Suprapubic skin (tissue), 4 donors: ENCODE data around the gene NOTCH2. TPM values are rescaled to one million over a fixed set of nuclear protein-coding genes. Genes with fewer than 3 reads are reported as not detected.
"Not testable (repeated sequence)": the region's sequence is repeated elsewhere in the genome, so short reads cannot be mapped to it uniquely, and the experiment has no call there.

Source experiments
- DNase-seq, 2 donors: peaks; one replicate each; pipeline ENCODE4 v3.0.0-alpha.2; 2019; ENCODE audit warnings: low spot score in 2 of 2
- H3K27ac ChIP-seq: fragments of 200-600 bp; sonication (generic); one replicate; pipeline ENCODE4 v1.5.1; 2019
- H3K27me3 ChIP-seq: fragments of 200-600 bp; sonication (generic); one replicate; pipeline ENCODE4 v1.5.1; 2019
- H3K36me3 ChIP-seq: fragments of 200-600 bp; sonication (generic); one replicate; pipeline ENCODE4 v1.5.1; 2019
- H3K4me1 ChIP-seq: fragments of 200-600 bp; sonication (generic); one replicate; pipeline ENCODE4 v1.5.1; 2019
- H3K4me3 ChIP-seq: fragments of 200-600 bp; sonication (generic); one replicate; pipeline ENCODE4 v1.5.1; 2019; ENCODE audit warnings: mild to moderate bottlenecking
- H3K9me3 ChIP-seq: fragments of 200-600 bp; sonication (generic); one replicate; pipeline ENCODE4 v1.5.1; 2019
- WGBS: methylation state at CpG from one replicate; pipeline ENCODE4 v1.1.5; 2018; 5-methylcytosine and 5-hydroxymethylcytosine counted together
- total RNA-seq, 4 donors: library from RNA; depleted of rRNA; stranded (reverse); fragments of >200 nt; gene quantifications; one replicate each; pipeline ENCODE4 v1.1.0, GENCODE V29; 2016

NOTCH2 gene
- total RNA-seq, 4 donors from 2014 or later: 120 to 167 (median 154) TPM

DNA sequence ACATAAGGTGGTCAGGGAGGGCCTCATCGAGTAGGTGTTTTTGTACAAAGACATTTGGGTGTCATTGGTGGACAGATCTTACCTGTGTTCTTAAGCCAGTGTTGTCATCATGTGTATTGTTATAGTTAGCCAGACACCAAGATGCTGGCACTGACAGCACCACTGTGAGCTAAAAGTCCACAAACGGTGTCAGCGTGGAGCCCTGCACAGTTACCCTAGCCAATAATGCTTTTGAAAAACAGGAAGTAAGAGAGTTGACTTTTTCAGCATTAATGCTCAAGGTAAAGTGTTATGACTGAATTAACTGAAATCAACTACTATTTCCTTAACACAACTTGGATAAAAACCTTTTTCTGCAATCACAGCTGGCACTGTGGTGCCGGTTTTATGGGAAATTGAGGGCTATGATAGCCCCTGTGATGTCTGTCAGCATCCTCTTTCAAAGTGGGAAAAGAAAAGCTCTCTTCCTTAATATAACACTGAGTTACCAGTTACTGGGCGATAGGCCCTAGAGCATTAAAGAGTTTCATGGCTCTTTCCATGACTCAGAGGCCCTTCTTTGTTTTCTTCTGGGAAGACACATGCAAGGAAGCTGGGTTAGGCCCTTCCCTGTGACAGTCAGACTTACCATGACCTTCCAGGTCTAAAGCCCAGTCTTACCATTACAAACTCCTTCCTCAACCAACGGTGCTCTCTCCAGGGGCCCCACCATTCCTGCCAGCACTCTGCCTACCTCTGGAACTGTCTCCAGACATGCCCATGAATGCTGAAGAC is 29.7 kb upstream of the NOTCH2 start:
- H3K36me3 ChIP-seq, H3K27me3 ChIP-seq, H3K27ac ChIP-seq, DNase-seq, H3K4me1 ChIP-seq, H3K4me3 ChIP-seq, H3K9me3 ChIP-seq: not testable (repeated sequence)
- 75% methylated on average over 1 of the region's 6 CpGs for WGBS

DNA sequence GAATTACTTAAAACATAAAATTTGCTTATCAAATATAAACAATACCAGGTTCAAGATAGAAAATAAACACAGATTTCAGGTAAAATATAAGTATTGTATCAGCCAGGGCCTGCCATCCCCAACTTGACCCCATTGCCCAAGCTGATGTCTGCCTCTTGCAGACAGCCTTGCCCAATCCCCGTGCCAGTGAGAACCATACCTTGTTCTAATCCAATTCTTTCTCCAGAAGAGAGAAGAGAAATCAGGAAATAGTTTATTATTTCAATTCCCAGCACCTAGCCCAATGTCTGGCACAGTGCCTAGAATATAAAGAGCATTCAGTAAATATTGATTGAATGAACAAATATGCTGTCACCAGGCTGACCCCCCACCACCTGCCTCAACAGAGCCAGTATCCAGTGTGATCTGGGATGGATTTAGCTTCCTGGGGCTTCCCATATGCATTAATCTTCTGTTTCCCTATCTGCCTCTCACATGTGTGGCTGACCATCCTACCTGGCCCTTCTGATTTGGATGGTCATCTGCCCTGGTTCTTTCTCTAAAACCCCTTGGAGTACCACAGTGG is 27.6 kb upstream of the NOTCH2 start:
- not testable (repeated sequence) for H3K36me3 ChIP-seq, DNase-seq, H3K9me3 ChIP-seq, H3K4me3 ChIP-seq, H3K27me3 ChIP-seq, H3K27ac ChIP-seq, H3K4me1 ChIP-seq
- WGBS: no CpG with 5 or more reads among the region's 1 CpG

DNA sequence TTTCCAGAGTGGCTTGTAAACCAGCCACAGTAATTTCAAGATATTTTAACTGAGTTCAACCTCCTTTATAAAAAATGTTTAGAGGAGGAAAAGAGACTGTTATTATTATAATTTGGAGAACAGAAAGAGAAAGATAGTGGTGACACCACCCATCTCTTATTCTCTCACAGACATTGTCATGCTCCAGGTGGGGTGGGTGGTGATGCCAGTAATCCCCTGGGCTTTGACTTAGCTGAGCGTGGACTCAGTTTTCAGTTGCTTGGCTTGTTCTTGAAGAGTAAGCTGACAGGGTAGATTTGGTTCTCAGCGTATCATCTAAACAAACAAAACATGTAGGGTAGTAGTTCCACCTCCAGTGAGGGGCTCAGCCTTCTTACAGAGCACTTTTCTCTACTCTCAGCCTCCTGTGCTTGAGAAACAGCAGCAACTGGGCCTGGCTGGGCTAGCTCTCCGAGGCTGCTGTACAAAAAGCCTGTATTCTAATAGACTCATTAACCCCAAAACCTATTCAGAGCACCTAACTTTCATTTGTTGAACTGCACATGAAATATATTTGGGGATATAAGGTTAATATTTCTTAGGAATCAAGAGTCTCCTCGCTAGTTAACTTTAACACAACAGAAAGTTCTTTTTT is 24.2 kb upstream of the NOTCH2 start:
- not testable (repeated sequence) for H3K4me1 ChIP-seq, H3K27ac ChIP-seq, H3K4me3 ChIP-seq, H3K27me3 ChIP-seq, H3K36me3 ChIP-seq, DNase-seq, H3K9me3 ChIP-seq
- WGBS: 90% methylated on average over 1 of the region's 4 CpGs

DNA sequence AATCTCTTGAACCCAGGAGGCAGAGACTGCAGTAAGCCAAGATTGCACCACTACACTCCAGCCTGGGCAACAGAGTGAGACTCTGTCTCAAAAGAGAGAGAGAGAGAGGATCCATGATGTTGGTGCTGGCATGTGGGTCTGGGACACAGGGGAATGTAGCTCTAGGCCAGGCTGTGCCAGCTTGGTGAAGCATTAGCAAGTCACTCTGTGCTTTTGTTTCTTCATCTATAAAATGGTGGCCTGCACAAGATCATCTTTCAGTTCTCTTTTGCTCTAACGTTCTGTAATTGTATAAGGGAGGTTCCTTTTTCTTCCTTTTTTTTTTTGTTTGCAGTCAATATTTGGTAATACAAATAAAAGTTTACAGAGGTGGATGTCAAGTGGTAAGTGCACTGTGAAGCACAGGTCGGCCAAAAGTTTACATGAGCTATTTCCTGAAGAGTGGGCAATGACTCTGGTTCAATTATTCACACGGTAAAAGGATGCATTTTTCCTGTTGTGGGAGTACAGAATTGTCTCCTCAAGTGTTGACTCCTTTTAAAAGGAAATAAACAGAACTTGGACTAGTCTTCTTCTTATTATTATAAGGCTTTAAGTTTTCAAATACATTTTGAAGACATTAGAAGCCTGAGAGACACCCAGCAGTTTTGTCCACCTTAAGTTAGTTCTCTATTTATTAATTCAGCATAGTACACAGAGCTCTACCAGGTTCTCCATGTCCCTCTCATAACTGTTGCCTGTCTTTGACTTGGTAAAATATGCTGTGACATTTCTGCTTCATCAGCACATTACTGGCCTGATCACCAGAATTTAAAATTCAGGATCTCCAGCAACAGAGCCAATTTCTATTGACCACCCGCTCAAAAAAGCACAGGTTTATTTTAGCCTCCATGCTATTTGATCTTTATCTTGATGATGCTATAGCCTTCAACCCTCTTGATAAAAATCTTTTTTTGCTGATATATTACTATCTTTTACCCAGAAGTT is 23.1 kb upstream of the NOTCH2 start:
- H3K27me3 ChIP-seq, DNase-seq, H3K9me3 ChIP-seq, H3K4me3 ChIP-seq, H3K4me1 ChIP-seq, H3K36me3 ChIP-seq, H3K27ac ChIP-seq: not testable (repeated sequence)
- 69% methylated on average over 4 of the region's 4 CpGs for WGBS

DNA sequence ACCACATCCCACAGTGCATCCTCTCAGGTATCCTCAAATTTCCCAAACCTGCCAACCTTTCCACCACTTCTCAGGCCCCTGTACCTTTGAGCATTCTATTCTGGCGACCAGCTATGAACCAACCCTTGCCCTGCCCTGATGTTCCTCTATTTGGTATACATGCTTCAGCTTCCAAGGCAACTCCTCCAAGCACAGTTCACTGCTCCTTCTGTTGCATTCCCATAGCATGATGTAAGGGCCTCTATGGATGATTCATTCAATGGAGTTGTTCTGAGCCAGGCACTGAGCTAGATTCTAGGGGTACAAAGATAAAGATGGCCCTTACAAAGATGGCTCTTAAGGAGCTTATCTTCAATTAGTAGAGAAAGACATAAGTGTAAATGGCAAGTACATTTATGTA is 21.4 kb upstream of the NOTCH2 start:
- no CpG with 5 or more reads among the region's 1 CpG for WGBS
- not testable (repeated sequence) for H3K4me3 ChIP-seq, H3K4me1 ChIP-seq, H3K27me3 ChIP-seq, H3K27ac ChIP-seq, DNase-seq, H3K36me3 ChIP-seq, H3K9me3 ChIP-seq

DNA sequence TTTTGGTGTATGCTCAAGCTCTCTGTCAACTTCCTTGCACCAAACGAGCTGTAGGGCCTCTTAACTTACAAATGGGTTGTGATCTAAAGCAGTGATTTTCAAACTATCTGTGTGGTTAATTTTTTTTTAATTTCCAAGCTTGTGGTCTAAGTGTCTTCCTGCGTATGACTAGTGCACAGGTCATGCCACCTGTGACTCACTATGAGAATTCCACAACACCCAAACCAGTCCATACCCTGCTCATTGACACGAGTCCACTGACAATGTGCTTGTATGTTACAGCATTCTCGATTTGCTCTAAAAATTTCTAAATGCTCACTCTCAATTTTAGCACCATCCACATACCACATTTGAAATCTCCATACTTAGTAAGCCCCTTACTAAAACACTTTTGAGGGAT is 18.5 kb upstream of the NOTCH2 start:
- not testable (repeated sequence) for H3K36me3 ChIP-seq, H3K9me3 ChIP-seq, H3K27me3 ChIP-seq, H3K4me3 ChIP-seq, H3K4me1 ChIP-seq, H3K27ac ChIP-seq, DNase-seq
- WGBS: 84% methylated on average over 3 of the region's 4 CpGs

DNA sequence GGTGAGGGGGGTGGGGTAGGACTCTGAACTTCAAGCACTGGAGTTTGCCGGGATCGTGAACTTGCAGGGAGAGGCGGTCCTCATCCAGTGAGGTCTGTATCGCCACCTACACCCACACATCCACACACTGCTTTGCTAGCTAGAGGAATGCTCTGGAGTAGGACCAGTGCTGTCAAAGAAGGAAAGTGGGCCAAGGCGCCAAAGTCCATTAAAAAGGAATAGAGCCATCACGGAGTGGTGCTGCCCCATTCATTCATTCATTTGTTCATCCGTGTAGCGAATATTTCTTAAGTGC is 405 bp upstream of the NOTCH2 start:
- H3K9me3 ChIP-seq, DNase-seq, H3K4me3 ChIP-seq, H3K27me3 ChIP-seq, H3K36me3 ChIP-seq, H3K4me1 ChIP-seq, H3K27ac ChIP-seq: not testable (repeated sequence)
- no CpG with 5 or more reads among the region's 8 CpGs for WGBS

DNA sequence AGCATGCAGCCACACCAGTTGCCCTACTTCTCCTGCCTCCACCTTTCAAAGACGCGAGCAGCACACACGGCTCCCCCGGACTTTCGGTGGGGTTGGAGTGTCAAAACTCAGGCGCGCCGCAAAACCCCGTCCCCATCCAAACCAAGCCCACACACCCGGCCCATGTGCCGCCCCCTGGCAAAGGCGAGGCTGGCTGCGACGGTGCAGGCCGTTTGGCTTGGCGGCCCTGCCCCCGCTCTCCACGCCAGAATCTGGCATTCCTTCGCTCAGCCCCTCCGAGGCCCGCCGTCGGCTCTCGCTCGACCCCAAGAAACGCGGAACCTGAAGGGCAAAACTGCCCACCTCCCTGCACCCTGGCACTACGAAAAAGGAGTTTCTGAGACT is 787 bp downstream of the NOTCH2 start:
- peak; percentile 45 to 54 for DNase-seq
- H3K36me3 ChIP-seq, H3K27me3 ChIP-seq, H3K4me1 ChIP-seq, H3K9me3 ChIP-seq: not testable (repeated sequence)
- Histone ChIP-seq H3K4me3 (peak overlapping the region; percentile 68), H3K27ac (peak overlapping the region; percentile 94)
- no CpG with 5 or more reads among the region's 28 CpGs for WGBS

DNA sequence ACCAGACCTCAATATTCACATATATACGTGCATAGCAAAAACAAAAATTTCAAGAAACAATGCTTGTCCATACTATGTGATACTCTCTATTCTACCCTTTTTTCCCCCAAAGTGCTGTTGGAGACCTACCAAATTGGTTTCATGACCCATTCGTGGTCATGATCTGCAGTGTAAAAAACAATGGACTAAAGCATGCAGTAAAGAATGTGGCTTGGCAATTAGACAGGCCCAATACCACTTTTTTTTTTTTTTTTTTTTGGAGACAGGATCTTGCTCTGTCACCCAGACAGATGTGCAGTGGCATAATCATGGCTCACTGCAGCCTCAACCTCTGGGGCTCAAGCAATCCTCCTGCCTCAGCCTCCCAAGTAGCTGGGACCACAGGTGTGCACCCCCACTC is 21.3 kb downstream of the NOTCH2 start:
- not testable (repeated sequence) for DNase-seq, H3K27me3 ChIP-seq, H3K36me3 ChIP-seq, H3K9me3 ChIP-seq, H3K4me3 ChIP-seq, H3K4me1 ChIP-seq, H3K27ac ChIP-seq
- 50% methylated on average over 1 of the region's 2 CpGs for WGBS

DNA sequence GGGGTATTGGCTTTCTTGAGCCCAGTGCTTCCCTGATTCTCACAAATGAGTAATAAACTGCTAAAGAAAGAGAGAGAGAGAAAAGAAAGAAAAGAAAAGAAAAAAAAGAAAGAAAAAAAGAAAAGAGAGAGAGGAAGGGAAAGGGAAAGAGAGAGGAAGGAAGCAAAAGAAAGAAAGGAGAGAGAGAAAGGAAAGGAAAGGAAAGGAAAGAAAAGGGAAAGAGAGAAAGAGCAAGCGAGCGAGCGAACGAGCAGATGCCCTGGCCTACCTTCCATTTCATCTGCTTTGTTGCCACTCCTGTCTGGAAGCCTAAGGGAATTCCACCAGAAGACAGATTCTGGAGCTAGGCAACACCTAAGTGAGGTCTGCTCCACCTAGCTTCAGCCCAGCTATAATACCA is 27.7 kb downstream of the NOTCH2 start:
- H3K27me3 ChIP-seq, H3K27ac ChIP-seq, DNase-seq, H3K4me1 ChIP-seq, H3K4me3 ChIP-seq, H3K36me3 ChIP-seq, H3K9me3 ChIP-seq: not testable (repeated sequence)
- 85% methylated on average over 4 of the region's 4 CpGs for WGBS

DNA sequence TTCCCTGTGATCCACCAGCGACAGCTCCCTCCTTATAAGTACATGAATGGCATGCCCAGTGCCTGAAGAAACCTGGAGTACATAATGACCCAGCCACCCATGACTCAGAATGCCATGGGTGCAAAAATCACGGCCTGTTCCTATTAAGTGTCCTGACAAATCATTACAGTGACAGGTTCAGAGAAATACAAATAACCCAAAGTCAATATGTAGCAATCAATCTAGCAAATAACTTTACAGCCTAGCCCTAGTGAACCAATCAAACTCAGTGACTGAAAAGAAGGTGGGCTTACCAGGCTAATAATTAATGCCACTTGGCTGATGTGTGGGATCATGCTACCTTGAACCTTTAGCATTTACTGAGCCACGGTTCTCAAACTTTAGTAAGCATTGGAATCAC is 37.2 kb downstream of the NOTCH2 start:
- not testable (repeated sequence) for H3K27ac ChIP-seq, H3K4me1 ChIP-seq, DNase-seq, H3K9me3 ChIP-seq, H3K27me3 ChIP-seq, H3K4me3 ChIP-seq, H3K36me3 ChIP-seq
- WGBS: no CpG with 5 or more reads among the region's 3 CpGs

DNA sequence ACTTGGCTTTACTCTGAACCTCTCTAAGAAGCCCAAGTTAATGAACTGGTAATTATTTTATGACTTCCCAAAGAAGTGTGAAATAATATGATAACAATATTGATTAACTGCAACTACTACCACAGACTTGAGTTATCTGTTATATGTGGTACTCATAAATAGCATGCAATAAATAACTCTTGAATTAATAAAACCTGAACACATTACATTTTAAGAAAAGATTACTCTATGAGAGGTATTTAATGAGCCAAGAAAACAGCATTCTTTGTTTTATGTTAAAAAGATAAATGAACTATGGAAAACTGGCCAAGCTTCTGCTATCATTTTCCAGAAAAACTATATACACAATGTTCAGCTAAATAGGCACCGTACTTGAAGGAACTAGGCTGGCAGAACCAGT is 45.7 kb downstream of the NOTCH2 start:
- not testable (repeated sequence) for H3K9me3 ChIP-seq, H3K4me3 ChIP-seq, DNase-seq, H3K4me1 ChIP-seq, H3K27me3 ChIP-seq, H3K36me3 ChIP-seq, H3K27ac ChIP-seq
- 20% methylated on average over 1 of the region's 1 CpG for WGBS

DNA sequence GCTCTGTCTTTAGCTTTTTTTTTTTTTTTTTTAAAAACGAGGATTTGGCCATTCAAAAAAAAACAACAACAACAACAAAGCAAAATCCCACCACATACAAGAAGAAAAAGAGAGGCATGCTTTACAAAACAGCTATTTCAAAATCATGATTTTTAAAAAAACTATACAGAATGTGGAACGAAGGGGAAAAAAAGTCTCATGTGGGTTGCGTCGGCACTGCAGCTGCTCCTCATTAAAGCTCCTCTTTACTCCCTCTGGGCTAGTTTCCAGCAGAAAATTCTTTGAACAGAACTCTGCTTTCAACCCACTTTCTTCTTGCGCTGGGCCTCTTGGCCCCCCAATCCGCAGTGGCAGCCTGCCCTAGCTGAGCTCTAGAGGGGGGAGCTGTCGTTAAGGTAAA is 54.5 kb downstream of the NOTCH2 start:
- WGBS: 18% methylated on average over 7 of the region's 7 CpGs
- not testable (repeated sequence) for H3K27me3 ChIP-seq, H3K4me3 ChIP-seq, H3K9me3 ChIP-seq, H3K27ac ChIP-seq, H3K4me1 ChIP-seq, H3K36me3 ChIP-seq
- peak in 1 of 2 donors; percentile 60 for DNase-seq

DNA sequence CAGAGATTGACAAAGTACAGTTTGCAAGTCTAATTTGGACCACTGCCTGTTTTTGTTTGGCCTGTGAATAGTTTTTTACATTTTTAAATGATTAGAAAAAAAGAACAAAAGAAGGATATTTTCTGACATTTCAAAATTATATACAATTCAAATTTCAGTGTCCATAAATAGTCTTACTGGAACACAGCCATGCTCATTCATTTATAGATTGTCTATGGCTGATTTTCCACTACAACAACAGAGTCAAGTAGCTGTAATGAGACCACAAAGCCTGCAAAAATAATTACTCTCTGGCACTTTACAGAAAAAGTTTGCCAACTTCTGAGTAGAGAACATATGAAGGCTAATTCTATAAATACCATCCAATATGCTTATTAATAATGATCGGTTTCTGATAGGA is 61.1 kb downstream of the NOTCH2 start:
- H3K4me1 ChIP-seq, H3K9me3 ChIP-seq, H3K4me3 ChIP-seq, DNase-seq, H3K27me3 ChIP-seq, H3K27ac ChIP-seq, H3K36me3 ChIP-seq: not testable (repeated sequence)
- 50% methylated on average over 1 of the region's 1 CpG for WGBS
